ENCODE measurements around the gene UTP14C.
"Not testable (repeated sequence)": the region's sequence is repeated elsewhere in the genome, so short reads cannot be mapped to it uniquely, and the experiment has no call there.

Gene UTP14C

DNA sequence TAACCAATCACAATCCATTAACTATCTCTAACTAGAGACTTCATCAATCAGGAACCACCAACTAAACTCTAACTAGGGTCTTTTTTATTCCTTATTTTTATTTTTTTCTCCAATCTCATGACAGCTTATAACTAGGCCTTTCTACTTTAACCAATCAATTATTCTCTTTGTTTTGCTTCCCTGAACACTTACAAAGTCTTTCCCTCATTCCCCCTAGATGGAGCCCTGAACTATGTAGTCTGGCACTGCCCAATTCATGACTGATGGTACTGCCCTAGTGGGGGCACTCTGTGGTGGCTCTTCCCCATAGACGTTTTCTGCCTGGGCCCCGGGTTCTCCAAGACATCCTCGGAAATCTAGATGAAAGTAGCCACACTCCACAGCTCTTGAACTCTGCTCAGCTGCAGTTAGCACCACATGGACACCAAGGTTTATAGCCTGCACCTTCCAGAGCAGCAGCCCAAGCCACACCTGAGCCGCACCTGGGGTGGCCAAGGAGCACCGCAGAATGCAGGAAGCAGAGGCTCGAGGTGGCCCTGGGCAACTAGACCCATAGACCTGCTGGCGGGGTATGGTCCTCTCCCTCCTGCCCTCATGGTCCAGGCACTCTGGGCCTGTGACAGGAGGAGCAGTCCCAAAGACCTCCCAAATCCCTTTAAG lies 19.9 kb upstream of the UTP14C start:
- DNase-seq = no peak

DNA sequence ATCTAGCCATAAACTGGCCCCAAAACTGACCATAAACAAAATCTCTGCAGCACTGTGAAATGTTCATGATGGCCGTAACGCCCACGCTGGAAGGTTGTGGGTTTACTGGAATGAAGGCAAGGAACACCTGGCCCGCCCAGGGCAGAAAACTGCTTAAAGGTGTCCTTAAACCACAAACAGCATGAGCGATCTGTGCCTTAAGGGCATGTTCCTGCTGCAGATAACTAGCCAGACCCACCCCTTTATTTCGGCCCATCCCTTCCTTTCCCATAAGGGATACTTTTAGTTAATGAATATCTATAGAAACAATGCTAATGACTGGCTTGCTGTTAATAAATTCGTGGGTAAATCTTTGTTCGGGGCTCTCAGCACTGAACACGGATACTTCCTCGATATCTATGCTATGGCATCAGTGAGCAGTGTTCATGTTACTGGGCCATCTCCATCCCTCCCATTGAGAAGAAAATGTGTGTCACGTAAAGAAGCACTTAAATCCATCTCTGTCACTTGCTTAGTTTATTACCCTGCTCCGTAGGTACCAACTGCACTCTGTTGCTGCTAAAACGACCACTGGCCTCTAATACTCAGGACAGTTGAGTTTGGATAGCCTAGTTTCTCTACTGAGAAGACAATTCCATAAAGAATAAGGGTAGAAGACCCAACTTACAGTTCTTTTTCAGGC lies 18.5 kb upstream of the UTP14C start:
- DNase-seq = no peak

DNA sequence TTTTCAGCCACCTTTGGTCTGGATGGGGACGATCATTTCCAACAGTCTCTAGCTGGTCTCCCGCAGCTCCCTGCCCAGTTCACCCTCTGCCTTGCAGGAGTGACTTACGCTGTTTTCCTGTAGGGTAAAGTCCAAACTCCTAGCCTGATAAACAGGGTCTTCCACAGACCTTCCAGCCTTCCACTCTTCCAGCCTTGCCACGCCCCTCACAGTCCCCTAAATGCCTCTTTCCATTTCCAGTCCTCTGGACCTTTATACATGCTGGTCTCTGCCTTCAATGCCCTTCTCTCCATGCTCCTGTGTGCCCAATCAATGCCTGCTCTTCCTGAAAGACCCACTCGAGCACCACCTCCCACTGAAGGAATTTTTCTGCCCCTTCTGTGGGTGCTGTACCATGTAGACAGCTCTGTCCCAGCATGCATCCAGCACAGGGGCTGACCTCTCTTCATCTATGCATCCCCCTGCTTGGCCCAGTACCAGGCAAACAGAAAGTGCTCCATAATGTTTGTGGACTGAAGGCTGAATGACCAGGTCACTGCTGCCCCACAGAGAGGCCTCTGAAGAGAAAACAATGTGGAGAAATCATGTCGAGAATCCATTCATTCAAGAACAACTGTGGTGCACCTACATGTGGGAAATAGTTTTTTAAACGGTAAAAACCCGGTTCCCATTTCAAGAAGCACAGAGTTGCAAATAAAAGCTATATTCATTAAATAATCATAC lies 17.8 kb upstream of the UTP14C start:
- no peak for DNase-seq

DNA sequence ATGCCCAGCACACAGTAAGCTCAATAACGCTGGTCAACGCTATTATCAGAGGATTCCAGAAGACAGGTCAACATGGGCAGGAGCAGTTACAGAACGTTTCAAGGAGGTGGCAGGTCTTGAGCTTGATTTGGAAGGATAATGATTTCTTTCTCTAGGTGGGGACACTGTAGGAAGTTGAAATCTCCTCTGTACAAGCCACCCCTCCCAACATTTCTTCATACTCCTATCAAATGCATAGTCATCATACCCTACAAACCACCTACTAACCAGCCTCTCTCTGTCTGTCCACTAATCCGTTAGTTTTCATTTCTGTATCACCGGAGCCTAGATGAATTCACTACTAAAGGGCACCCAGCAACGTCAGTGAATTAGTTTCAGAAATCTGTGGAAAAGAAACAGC lies 14.5 kb upstream of the UTP14C start:
- DNase-seq = no peak

DNA sequence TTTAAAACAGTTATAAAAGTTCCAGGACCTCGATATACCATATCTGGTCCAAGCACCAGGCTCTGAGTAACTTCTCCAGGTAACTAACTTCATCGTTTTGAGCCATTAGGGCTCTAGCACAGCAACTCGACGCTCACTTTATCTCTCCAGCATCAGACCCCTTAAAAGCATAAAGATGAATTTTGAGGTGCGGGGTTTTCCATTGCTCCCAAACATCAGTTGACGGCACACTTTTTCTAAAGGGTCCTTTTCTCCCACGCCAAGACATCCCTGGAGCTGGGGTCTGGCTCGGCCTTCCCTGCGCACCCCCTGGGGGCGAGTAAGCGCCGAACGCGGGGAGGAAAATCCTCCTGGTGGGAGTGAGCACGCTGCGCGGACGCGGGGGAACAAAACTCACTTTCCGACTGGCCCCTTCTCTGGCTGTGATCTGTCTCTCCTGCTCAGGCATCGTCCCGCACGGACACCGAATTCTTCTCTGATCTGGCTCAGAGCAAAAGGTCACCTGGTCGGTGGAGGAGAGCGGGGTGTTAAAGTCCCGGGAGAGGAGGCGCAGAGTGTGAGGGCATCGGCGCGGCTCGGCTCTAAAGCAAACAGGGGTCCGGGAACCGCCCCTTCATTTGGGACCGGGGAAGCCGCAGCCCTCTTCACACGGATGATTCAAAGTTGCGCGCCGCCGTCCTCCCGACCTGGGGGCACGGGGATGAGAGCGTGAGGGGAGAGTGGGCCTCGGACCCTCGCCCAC lies 13.4 kb upstream of the UTP14C start, which contains the start of gene ATP7B:
Gene ATP7B (minus strand): TSS at position 561 of the 742 bp plus-strand sequence. CDS start 113 bp downstream, at position 448.
- no peak for DNase-seq

DNA sequence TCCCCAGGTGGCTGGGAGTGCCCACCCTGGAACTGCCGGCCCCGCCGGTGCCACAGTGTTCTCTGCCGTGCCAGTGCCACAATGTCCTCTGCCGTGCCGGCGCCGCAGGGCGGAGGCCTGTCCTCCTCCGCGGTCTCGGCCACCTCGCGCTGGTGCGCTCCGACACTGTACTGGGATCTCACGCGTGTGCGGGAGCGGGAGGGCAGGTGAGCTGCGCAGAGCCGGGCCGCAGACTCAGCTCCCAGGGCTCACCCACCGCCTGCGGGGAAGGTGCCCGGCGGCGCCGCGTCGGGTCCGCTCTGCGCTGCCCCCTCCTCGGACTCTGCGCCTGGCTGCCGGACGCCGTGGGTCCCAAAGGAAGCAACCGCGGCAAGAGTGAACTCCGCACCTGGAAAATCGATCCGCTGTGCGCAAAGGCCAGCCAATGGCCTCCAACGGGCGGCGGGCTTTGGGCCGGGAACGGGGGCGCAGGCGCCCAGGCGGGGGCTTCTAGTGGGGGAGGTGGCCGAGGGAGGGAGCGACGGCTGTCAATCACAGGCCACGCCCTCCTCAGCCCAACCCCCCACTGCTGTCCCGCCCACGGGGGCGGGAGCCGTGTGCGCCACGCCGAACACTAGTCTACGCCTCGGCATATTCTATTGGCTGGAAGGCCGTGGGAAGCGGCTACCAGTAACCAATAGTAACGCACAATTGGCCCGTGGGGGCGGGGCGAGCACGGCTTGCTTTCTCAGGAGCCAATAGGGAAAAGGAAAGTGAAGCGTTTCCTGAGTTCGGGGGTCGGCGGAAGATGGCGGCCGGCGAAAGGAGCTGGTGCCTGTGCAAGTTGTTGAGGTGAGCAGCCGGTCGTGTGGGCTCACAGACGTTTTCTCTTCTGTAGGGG lies 12.6 kb upstream of the UTP14C start, which contains the start of gene ALG11:
Gene ALG11 (plus strand): TSS at position 767 of the 880 bp plus-strand sequence. CDS start 21 bp downstream, at position 788.
- DNase-seq = peak; percentile 98

DNA sequence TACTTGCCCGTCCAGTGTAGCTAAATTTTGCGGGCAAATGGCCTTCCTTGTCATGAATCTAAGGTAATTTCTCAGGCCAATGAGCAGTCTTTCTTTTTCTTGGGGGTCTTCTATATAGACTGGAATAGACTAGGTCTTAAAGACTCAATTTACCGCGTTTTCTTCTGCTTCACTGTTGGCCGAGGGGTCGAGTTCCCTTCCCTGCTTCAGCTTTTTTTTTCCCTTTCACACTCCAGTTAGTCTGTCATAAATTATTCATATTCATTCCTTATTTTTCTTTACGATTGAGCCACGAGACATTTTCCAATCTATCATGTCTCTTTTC lies 12.0 kb upstream of the UTP14C start:
- DNase-seq = no peak

DNA sequence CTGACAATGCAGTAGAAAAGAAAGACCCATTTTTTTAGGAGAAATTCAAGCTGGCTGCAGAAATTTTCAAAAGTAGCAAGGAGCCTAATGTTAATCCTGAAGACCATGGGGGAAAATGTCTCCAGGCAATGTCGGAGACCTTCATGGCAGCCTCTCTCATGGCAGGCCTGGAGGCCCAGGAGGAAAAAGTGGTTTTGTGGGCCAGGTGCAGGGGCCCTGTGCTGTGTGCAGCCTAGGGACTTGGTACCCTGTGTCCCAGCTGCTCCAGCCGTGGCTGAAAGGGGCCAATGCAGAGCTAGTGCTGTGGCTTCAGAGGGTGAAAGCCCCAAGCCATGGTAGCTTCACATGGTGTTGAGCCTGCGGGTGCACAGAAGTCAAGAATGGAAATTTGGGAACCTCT lies 8.2 kb upstream of the UTP14C start:
- no peak for DNase-seq

DNA sequence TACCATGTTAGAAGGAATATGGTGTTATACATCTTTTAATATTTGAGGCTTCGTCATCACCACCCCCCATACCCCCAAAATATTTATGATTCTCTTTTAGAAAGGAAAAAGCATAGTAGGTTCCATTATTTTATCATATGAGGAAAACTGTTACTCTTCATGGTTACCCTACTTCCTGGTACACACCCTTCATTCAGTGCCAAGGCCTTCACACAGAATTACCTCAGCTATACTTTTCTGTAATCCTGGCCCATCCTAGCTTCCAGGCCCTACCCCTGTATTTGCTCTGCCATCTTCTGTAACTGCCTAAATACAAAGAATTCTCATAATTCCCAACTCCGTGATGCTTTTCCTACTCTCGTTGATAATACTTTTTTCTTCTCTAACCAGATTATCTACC lies 4.3 kb upstream of the UTP14C start:
- no peak for DNase-seq

DNA sequence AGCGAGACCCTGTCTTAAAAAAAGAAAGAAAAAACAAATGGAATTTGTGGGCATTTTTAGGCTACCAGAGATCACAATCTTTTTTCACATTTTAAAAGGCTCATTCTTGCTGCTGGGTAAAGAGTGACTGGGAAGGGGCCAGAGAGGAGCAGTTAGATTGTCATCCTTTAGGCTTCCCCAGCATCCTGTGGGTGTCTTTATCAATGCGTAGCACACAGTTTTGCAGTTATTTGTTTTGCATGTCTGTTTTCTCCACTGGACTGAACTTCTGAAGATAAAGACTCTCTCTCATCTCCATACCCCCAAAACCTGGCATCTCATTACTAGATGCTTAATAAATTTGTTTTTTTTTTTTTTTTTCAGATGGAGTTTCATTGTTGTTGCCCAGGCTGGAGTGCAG lies 2.1 kb upstream of the UTP14C start:
- DNase-seq = no peak

DNA sequence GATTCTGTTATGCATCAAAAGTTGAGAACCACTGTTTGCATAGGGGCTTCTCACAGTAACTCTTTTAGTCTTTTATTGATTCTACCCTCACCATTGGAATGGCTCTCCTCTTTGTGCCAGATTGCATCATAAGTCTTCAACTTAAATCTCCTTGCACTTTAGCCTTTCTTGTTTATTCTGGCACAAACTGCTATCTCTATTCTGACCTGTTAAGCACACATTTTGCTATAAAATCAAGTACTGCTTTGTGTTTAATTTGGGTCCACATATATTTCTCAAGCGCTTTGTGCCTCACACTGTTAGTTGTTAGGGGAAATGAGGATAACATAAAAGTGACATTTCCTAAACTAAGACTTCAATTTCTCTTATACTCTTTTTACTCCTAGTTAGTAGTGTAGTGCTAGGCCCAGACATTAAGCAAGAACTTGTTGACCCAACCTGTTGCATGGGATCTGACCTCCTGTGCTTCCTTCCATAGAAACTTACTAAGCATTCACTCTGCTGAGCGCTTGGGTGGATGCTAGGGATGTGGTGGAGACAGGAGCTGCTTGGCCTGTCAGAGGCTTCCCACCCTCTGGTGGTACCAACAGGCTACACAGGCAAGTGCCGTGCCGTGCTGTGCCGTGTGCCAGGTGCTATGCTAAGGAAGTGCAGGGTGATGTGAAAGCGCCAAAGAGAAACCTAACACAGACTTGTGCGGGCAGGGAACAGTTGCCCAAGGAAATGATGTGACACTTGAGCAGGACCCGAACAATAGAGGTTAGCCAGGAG lies 1.2 kb downstream of the UTP14C start:
- no peak for DNase-seq

DNA sequence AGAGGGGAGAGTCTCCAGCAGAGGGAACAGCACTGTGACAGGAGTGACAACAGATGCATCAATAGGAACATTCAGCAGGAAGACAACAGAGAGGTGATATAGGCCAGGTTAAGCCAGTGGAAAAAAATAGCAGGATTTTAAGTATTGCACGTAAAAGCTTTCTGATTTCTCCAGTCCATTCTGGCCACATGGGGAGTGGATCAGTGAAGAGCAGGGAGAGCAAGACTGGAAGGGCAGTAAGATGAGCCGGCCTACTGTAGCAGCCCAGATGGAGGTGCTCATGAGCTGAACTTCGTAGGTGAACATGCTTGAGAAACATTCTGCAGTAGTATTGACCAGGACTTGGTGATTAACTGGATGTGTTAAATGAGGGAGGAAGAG lies 1.7 kb downstream of the UTP14C start:
- no peak for DNase-seq

DNA sequence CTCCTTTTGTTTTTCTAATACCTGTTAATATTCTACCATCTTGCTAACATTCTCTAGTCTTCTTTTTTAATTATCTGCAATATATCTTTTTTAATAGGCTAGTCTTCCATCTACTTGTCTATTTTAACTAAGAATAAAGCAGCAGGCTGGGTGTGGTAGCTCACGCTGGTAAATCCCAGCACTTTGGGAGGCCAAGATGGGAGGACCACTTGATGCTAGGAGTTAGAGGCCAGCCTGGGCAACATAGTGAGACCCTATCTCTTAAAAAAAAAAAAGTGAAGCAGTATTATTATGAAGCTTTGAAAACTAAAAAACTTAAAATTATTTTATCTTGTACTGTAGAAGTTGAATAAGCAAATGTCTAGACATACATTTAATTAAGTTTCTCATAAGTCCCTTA lies 3.3 kb downstream of the UTP14C start:
- DNase-seq = no peak

DNA sequence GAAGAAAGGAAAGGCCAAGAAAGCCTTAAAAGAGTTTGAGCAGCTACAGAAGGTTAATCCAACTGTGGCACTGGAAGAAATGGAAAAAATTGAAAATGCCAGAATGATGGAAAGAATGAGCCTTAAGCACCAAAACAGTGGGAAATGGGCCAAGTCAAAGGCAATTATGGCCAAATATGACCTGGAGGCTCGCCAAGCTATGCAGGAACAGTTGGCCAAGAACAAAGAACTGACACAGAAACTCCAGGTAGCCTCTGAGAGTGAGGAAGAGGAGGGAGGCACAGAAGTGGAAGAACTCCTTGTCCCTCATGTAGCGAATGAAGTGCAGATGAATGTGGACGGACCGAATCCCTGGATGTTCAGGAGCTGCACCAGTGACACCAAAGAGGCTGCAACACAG lies 5.1 kb downstream of the UTP14C start:
- DNase-seq = no peak

DNA sequence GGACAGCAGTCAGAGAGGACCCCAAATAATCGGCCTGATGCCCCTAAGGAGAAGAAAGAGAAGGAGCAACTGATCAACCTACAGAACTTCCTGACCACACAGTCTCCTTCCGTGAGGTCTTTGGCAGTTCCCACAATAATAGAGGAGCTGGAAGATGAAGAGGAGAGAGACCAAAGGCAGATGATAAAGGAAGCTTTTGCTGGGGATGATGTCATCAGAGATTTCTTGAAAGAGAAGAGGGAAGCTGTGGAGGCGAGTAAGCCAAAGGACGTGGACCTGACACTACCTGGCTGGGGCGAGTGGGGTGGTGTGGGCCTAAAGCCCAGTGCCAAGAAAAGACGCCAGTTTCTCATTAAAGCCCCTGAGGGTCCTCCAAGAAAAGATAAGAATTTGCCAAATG lies 5.9 kb downstream of the UTP14C start:
- not testable (repeated sequence) for DNase-seq

DNA sequence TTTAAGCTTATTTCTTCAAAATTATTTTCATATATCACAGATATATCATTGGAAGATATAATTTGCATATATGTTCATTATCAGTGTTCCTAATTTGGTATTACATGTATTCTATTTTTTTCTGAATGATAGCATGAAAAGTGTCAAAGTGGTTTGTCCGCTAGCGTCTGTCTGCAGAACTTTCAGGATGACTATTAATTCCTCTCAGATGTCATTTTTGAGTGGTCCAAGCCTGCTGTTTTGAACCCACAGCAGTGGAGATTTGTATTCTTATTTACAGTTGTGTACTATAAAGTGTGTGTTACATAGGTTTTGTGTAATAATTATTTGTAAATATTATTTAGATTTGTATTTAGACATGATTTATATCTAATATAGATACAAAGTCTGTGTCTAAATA lies 8.5 kb downstream of the UTP14C start:
- no peak for DNase-seq

DNA sequence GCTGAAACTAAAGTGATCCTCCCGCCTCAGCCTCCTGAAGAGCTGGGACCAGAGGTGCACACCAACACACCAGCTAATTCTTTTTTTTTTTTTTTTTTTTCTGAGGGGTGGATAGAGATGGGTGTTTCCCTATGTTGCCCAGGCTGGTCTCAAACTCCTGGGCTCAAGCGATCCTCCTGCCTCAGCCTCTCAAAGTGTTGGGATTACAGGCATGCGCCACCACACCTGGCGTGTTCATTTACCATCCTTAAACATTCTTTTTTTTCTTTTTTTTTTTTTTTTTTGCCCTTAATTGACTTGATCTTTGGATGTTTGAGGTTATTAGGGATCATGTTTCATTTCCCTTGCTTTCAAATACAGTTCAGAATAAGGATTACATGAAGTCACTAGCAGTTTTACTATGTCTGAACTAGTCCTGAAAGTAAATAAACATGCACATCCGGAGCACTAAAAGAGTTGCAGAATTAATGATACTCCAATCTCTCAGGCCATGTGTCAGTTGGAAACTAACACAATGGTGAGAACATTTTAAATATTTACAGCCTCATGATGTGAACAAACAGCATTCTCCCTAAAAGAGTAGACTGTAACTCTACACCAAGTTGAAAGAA lies 10.2 kb downstream of the UTP14C start:
- no peak for DNase-seq

DNA sequence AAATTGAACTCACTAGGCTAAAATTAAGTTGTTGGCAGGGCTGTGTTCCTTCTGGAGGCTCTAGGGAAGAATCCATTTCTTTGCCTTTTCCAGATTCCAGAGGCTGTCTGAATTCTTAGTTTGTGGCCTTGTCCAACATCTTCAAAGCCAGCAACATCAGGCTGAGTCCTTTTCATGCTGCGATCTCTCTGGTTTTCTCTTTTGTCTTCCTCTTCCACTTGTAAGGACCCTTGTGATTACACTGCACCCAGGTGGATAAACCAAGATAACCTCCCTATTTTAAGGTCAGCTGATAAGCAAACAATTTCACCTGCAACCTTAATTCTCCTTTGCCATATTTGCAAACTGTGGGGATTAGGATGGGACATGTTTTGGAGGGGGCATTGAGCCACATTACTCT lies 11.5 kb downstream of the UTP14C start:
- DNase-seq = no peak

DNA sequence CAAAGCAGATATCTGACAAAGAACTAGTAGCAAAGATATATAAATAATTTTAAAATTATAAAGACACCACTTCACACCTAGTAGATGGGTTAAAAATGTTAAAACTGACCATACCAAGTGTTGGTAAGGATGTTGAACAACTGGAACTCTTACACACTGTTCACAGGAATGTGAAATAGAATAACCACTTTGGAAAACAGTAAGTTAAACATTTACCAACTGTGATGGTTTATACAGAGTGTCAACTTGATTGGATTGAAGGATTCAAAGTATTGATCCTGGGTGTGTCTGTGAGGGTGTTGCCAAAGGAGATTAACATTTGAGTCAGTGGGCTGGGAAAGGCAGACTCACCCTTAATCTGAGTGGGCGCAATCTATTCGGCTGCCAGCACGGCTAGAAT lies 19.2 kb downstream of the UTP14C start:
- no peak for DNase-seq

DNA sequence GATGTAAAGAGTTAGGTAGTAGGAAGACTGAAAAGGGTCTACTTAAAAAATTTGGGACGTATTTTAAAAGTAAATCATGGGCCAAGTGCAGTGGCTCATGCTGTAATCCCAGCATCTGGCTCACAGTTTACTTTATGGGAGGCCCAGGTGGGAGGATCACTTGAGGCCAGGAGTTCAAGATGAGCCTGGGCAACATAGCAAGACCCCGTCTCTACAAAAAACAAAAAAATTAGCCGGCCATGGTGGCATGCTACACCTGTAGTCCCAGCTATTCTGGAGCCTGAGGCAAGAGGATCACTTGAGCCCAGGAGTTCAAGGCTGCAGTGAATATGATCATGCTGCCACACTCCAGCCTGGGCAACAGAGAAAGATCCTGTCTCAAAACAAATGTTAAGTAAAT lies 23.0 kb downstream of the UTP14C start:
- no peak for DNase-seq

DNA sequence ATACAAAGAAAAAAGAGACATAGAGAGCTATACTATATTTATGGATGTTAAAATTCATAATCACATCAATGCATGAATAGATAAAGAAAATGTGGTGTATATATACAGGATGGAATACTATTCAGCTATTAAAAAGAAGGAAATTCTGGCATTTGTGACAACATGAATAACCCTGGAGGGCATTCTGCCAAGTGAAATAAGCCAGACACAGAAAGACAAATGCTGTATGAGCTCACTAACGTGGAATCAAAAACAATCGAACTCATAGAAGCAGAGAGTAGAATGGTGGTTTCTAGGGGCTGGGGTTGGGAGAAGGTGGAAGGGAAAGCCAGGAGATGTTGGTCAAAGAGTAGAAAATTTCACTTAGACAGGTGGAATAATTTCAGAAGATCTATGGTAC lies 24.0 kb downstream of the UTP14C start:
- no peak for DNase-seq

Measured in fibroblast of skin of right quadriceps (primary cell).